ENCODE results near the gene SYT5.

- TF ChIP-seq POLR2A (IDR thresholded peaks at IDR 0.05) (no peak), CTCF (IDR thresholded peaks at IDR 0.05) (no peak)
Observed at GRCh38 chr19:55157064-55157908, 22.8 kb downstream of the SYT5 start, which contains the start of gene TNNI3.

All from uterus (tissue), 2 donors.